H9 (cell line): ENCODE data around the gene PROC. TPM values are rescaled to one million over a fixed set of nuclear protein-coding genes. Genes with fewer than 3 reads are reported as not detected.
A peak's percentile ranks its signal among the peaks of the same experiment; 100 is the strongest.

Source experiments
- DNase-seq: peaks from one replicate; pipeline ENCODE4 v3.0.0-alpha.2; 2017
- H2AFZ ChIP-seq: one replicate; pipeline ENCODE4 v1.6.1; 2013; ENCODE audit warnings: mild to moderate bottlenecking, low read length, control low read depth, moderate library complexity
- H2AK5ac ChIP-seq: 2 replicates; pipeline ENCODE4 v1.6.1; 2013; ENCODE audit warnings: low read length, control low read depth, mixed read lengths; ENCODE audit not compliant: insufficient read length
- H2BK120ac ChIP-seq: one replicate; pipeline ENCODE4 v1.6.1; 2013; ENCODE audit warnings: low read depth, mild to moderate bottlenecking, low read length, control low read depth, inconsistent platforms; ENCODE audit not compliant: poor library complexity, severe bottlenecking
- H2BK12ac ChIP-seq: 2 replicates; pipeline ENCODE4 v1.6.1; 2013; ENCODE audit warnings: low read length, control low read depth, mixed read lengths, low read depth; ENCODE audit not compliant: insufficient read length
- H2BK15ac ChIP-seq: 2 replicates; pipeline ENCODE4 v1.6.1; 2013; ENCODE audit warnings: low read depth, low read length, control low read depth
- H2BK20ac ChIP-seq: one replicate; pipeline ENCODE4 v1.6.1; 2013; ENCODE audit warnings: low read depth, mild to moderate bottlenecking, low read length, control low read depth, inconsistent platforms; ENCODE audit not compliant: poor library complexity, severe bottlenecking
- H2BK5ac ChIP-seq: 2 replicates; pipeline ENCODE4 v1.6.1; 2013; ENCODE audit warnings: low read length, control low read depth, mixed read lengths; ENCODE audit not compliant: insufficient read length
- H3K14ac ChIP-seq: 2 replicates; pipeline ENCODE4 v1.6.1; 2013; ENCODE audit warnings: low read length, control low read depth; ENCODE audit not compliant: insufficient read depth
- H3K18ac ChIP-seq: 2 replicates; pipeline ENCODE4 v1.6.1; 2013; ENCODE audit warnings: low read depth, mild to moderate bottlenecking, mixed read lengths, low read length, control low read depth; ENCODE audit not compliant: insufficient read length
- H3K23ac ChIP-seq: 2 replicates; pipeline ENCODE4 v1.6.1; 2013; ENCODE audit warnings: low read length, control low read depth, mixed read lengths, low read depth; ENCODE audit not compliant: insufficient read length
- H3K23me2 ChIP-seq: 2 replicates; pipeline ENCODE4 v1.6.1; 2013; ENCODE audit warnings: low read depth, mild to moderate bottlenecking, mixed read lengths, low read length, control low read depth; ENCODE audit not compliant: insufficient read length, poor library complexity, severe bottlenecking
- H3K27ac ChIP-seq: 2 replicates; pipeline ENCODE4 v1.5.1; 2013; ENCODE audit warnings: low read length, control low read depth, mixed read lengths, low read depth; ENCODE audit not compliant: insufficient read length
- H3K27me3 ChIP-seq: 2 replicates; pipeline ENCODE4 v1.6.1; 2013; ENCODE audit warnings: low read length, control low read depth, inconsistent platforms; ENCODE audit not compliant: insufficient read depth
- H3K4ac ChIP-seq: 2 replicates; pipeline ENCODE4 v1.6.1; 2013; ENCODE audit warnings: low read depth, mild to moderate bottlenecking, control low read depth, inconsistent platforms, low read length, moderate library complexity
- H3K4me1 ChIP-seq: 2 replicates; pipeline ENCODE4 v1.6.1; 2013; ENCODE audit warnings: low read length, control low read depth, inconsistent platforms; ENCODE audit not compliant: insufficient read depth
- H3K4me2 ChIP-seq: 2 replicates; pipeline ENCODE4 v1.6.1; 2013; ENCODE audit warnings: low read length, control low read depth, mixed read lengths; ENCODE audit not compliant: insufficient read length, insufficient read depth
- H3K56ac ChIP-seq: 2 replicates; pipeline ENCODE4 v1.6.1; 2013; ENCODE audit warnings: low read depth, mild to moderate bottlenecking, mixed read lengths, low read length, control low read depth; ENCODE audit not compliant: insufficient read length
- H3K79me1 ChIP-seq: 2 replicates; pipeline ENCODE4 v1.6.1; 2013; ENCODE audit warnings: low read depth, mild to moderate bottlenecking, moderate library complexity, low read length, control low read depth, inconsistent platforms; ENCODE audit not compliant: insufficient read depth, poor library complexity, severe bottlenecking
- H3K79me2 ChIP-seq: 2 replicates; pipeline ENCODE4 v1.6.1; 2013; ENCODE audit warnings: low read length, control low read depth, inconsistent platforms; ENCODE audit not compliant: insufficient read depth
- H3K9ac ChIP-seq: 2 replicates; pipeline ENCODE4 v1.6.1; 2013; ENCODE audit warnings: low read length, control low read depth, mixed read lengths; ENCODE audit not compliant: insufficient read length; ENCODE audit errors: extremely low read depth
- H3K9me3 ChIP-seq: one replicate; pipeline ENCODE4 v1.6.1; 2013; ENCODE audit warnings: low read depth, low read length, inconsistent platforms; ENCODE audit not compliant: control insufficient read depth
- H3T11ph ChIP-seq: one replicate; pipeline ENCODE4 v1.6.1; 2013; ENCODE audit warnings: mild to moderate bottlenecking, low read length, control low read depth, inconsistent platforms
- H4K20me1 ChIP-seq: one replicate; pipeline ENCODE4 v1.6.1; 2013; ENCODE audit not compliant: control insufficient read depth, insufficient read length, insufficient read depth
- H4K5ac ChIP-seq: 2 replicates; pipeline ENCODE4 v1.6.1; 2013; ENCODE audit warnings: low read depth, mild to moderate bottlenecking, mixed read lengths, low read length, control low read depth; ENCODE audit not compliant: insufficient read length
- H4K8ac ChIP-seq: replicated peaks from 2 replicates; pipeline ENCODE4 v1.6.1; 2013; ENCODE audit warnings: low read length, control low read depth, mixed read lengths, low read depth; ENCODE audit not compliant: insufficient read length
- H4K91ac ChIP-seq: 2 replicates; pipeline ENCODE4 v1.6.1; 2013; ENCODE audit warnings: low read depth, mild to moderate bottlenecking, moderate library complexity, mixed read lengths, low read length, control low read depth; ENCODE audit not compliant: insufficient read length
- H3K27ac Mint-ChIP-seq, 3 experiments: 2 replicates in 2 of 3; 3 replicates in 1 of 3; pipeline ENCODE4 v1.8.0; 2020 to 2021; ENCODE audit warnings: mixed read lengths in 3 of 3, mild to moderate bottlenecking in 1 of 3, moderate library complexity in 1 of 3
- H3K27me3 Mint-ChIP-seq: 2 replicates; pipeline ENCODE4 v1.8.0; 2021; ENCODE audit warnings: low read depth, mild to moderate bottlenecking, moderate library complexity, mixed read lengths
- H3K36me3 Mint-ChIP-seq, 3 experiments: 2 replicates in 2 of 3; 3 replicates in 1 of 3; pipeline ENCODE4 v1.8.0; 2020 to 2021; ENCODE audit warnings: low read depth in 3 of 3, mixed read lengths in 3 of 3; ENCODE audit not compliant: insufficient read depth in 1 of 3
- H3K4me1 Mint-ChIP-seq, 2 experiments: 2 replicates each; pipeline ENCODE4 v1.8.0; 2020; ENCODE audit warnings: mixed read lengths in 2 of 2
- H3K4me3 Mint-ChIP-seq, 2 experiments: 2 replicates in 1 of 2; 3 replicates in 1 of 2; pipeline ENCODE4 v1.8.0; 2020 to 2021; ENCODE audit warnings: mild to moderate bottlenecking in 2 of 2, mixed read lengths in 2 of 2, moderate library complexity in 1 of 2
- H3K9me3 Mint-ChIP-seq, 2 experiments: 2 replicates in 1 of 2; 3 replicates in 1 of 2; pipeline ENCODE4 v1.8.0; 2020; ENCODE audit warnings: mild to moderate bottlenecking in 2 of 2, mixed read lengths in 2 of 2, moderate library complexity in 1 of 2
- WGBS: extraction: QIAGEN DNeasy Blood & Tissue Kit; methylation state at CpG from one replicate; pipeline ENCODE4 v1.1.7; 2013; ENCODE audit warnings: missing lambda C conversion rate, low lambda C conversion rate, mixed read lengths; ENCODE audit not compliant: insufficient read length; ENCODE audit errors: extremely low coverage; 5-methylcytosine and 5-hydroxymethylcytosine counted together
- total RNA-seq: library from RNA; stranded (reverse); gene quantifications from 2 replicates; pipeline ENCODE4 v1.2.1, GENCODE V29; 2021
- TF ChIP-seq, protein P1 (sequence below): fragments of 200-600 bp; sonication (generic); conservative IDR thresholded peaks from 3 replicates; pipeline ENCODE4 v1.8.0; 2021; ENCODE audit warnings: antibody characterized with exemption, mild to moderate bottlenecking

Gene PROC
- total RNA-seq, 1 experiment from 2014 or later, result 0.61 TPM

DNA sequence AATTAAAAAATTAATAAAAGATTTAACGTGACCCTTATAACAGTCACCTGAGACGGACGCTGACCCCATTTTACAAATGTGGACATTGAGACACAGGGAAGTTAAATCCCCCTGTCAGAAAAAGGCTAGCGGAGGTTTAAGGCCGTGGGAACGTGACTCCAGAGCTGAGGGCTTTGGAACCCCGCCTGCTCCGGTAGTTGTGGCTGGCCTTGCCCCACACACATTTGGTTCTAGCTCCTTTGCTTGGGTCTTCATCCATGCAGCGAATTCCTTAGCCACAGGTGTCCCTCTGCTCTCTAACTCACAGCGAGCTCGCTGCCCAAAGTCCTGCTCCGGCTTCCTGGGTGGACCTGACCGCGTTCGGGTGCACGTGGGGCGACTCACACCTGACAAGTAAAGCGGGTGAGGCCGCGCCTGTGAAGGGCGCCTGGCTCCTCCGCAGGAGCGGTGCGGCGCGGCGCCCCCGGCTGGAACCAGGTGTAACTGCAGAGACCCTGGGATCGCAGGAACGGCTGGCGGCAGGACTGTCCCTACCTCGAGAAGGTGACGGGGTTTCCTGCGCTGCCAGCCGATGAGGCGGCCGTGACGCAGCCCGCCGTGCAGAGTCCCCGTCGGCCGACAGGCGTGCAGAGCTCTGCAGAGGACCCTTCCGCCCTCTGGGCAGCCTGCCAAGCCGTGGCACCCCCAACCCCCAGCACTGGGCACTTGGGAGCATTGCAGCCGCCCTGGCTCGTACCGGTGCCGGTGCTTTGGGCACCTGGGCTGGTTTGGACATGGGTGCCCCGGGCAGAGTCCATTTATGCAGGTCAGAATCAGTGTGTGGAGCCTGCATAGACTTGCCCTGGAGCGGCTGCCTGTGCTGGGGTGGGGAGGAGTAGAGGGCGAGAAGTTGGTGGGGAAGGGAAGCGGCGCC, 2.4 kb upstream of the PROC start:
- Histone ChIP-seq H4K20me1 (no peaks in the 10 kb centered on the region), H3K9me3 (no peaks in the 10 kb centered on the region), H3K4ac (no peak overlapping the region), H3K79me2 (no peaks in the 10 kb centered on the region), H3T11ph (no peak overlapping the region), H2AFZ (peak overlapping the region; percentile 83), H2AK5ac (no peak overlapping the region), H3K14ac (no peak overlapping the region), H3K27ac (no peak overlapping the region), H2BK20ac (no peak overlapping the region), H3K27me3 (peaks cover 4% of the 10 kb centered on the region; the same call in 1 of the 2 replicates), H3K18ac (no peak overlapping the region), H3K4me1 (no peaks in the 10 kb centered on the region), H4K8ac (no peak overlapping the region), H3K56ac (no peak overlapping the region), H2BK5ac (no peak overlapping the region), H2BK120ac (no peak overlapping the region), H3K23me2 (peaks cover 6% of the 10 kb centered on the region), H4K91ac (no peak overlapping the region), H2BK12ac (no peak overlapping the region), H3K9ac (no peak overlapping the region), H4K5ac (no peak overlapping the region), H3K79me1 (no peaks in the 10 kb centered on the region), H3K23ac (no peak overlapping the region), H2BK15ac (no peak overlapping the region), H3K4me2 (peak overlapping the region; percentile 12)
- DNase-seq, result peak; percentile 94
- H3K4me3 Mint-ChIP-seq, result peak overlapping the region; percentile 51 to 68
- peaks cover 0 to 16% (median 4%) of the 10 kb centered on the region in 3 experiments; a peak in 3 of 7 replicates for H3K36me3 Mint-ChIP-seq
- peaks cover 4% of the 10 kb centered on the region in 2 experiments; a peak in 3 of 5 replicates for H3K9me3 Mint-ChIP-seq
- WGBS, result no CpG with 5 or more reads among the region's 55 CpGs
- TF ChIP-seq, protein P1, sequence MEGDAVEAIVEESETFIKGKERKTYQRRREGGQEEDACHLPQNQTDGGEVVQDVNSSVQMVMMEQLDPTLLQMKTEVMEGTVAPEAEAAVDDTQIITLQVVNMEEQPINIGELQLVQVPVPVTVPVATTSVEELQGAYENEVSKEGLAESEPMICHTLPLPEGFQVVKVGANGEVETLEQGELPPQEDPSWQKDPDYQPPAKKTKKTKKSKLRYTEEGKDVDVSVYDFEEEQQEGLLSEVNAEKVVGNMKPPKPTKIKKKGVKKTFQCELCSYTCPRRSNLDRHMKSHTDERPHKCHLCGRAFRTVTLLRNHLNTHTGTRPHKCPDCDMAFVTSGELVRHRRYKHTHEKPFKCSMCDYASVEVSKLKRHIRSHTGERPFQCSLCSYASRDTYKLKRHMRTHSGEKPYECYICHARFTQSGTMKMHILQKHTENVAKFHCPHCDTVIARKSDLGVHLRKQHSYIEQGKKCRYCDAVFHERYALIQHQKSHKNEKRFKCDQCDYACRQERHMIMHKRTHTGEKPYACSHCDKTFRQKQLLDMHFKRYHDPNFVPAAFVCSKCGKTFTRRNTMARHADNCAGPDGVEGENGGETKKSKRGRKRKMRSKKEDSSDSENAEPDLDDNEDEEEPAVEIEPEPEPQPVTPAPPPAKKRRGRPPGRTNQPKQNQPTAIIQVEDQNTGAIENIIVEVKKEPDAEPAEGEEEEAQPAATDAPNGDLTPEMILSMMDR, result peak; percentile 89
- H3K27ac Mint-ChIP-seq, result no peak overlapping the region
- H3K27me3 Mint-ChIP-seq, result peaks cover 68% of the 10 kb centered on the region
- H3K4me1 Mint-ChIP-seq, result peaks cover 10% of the 10 kb centered on the region in 2 experiments
